OCI-LY1 (cell line): ENCODE results near the gene MCEMP1.
A peak's percentile ranks its signal among the peaks of the same experiment; 100 is the strongest.

ENCODE experiments used
- H2AFZ ChIP-seq: fragments of 200-600 bp; sonication (generic), shearing (Covaris generic); 2 replicates; pipeline ENCODE4 v1.6.0; 2014; ENCODE audit warnings: antibody characterized with exemption, mild to moderate bottlenecking, low read length
- H3F3A ChIP-seq: fragments of 200-600 bp; sonication (generic), shearing (Covaris generic); 2 replicates; pipeline ENCODE4 v1.6.0; 2014; ENCODE audit warnings: mild to moderate bottlenecking, antibody characterized with exemption, low read length, moderate library complexity; ENCODE audit not compliant: insufficient read depth
- H3K27ac ChIP-seq: fragments of 200-600 bp; sonication (generic); 2 replicates; pipeline ENCODE4 v1.5.1; 2014; ENCODE audit warnings: low read length, mixed run types, mild to moderate bottlenecking, low read depth; ENCODE audit not compliant: poor library complexity, severe bottlenecking
- H3K27me3 ChIP-seq: fragments of 200-600 bp; sonication (generic); 2 replicates; pipeline ENCODE4 v1.6.0; 2014; ENCODE audit warnings: antibody characterized with exemption, mild to moderate bottlenecking, low read length, moderate library complexity; ENCODE audit not compliant: insufficient read depth
- H3K36me3 ChIP-seq: fragments of 200-600 bp; sonication (generic); 2 replicates; pipeline ENCODE4 v1.6.1; 2014; ENCODE audit warnings: mild to moderate bottlenecking, antibody characterized with exemption, low read length, moderate library complexity, mixed read lengths; ENCODE audit not compliant: insufficient read depth
- H3K4me1 ChIP-seq: fragments of 200-600 bp; sonication (generic); 2 replicates; pipeline ENCODE4 v1.5.1; 2014; ENCODE audit warnings: mild to moderate bottlenecking, low read length, moderate library complexity; ENCODE audit not compliant: insufficient read depth, severe bottlenecking
- H3K4me2 ChIP-seq: fragments of 200-600 bp; sonication (generic), shearing (Covaris generic); 2 replicates; pipeline ENCODE4 v1.6.1; 2014; ENCODE audit warnings: low read length
- H3K4me3 ChIP-seq: fragments of 200-600 bp; sonication (generic); 2 replicates; pipeline ENCODE4 v1.5.1; 2014; ENCODE audit warnings: low read length, low read depth, mild to moderate bottlenecking, mixed read lengths; ENCODE audit not compliant: poor library complexity, severe bottlenecking
- H3K79me2 ChIP-seq: fragments of 200-600 bp; shearing (Covaris generic); 2 replicates; pipeline ENCODE4 v1.6.1; 2016; ENCODE audit warnings: mixed run types, low read length, mixed read lengths; ENCODE audit not compliant: insufficient read depth
- H3K9ac ChIP-seq: fragments of 200-600 bp; sonication (generic), shearing (Covaris generic); 2 replicates; pipeline ENCODE4 v1.6.1; 2014; ENCODE audit warnings: mild to moderate bottlenecking, low read length, mixed read lengths
- H3K9me2 ChIP-seq: fragments of 200-600 bp; sonication (generic), shearing (Covaris generic); 2 replicates; pipeline ENCODE4 v1.6.1; 2014; ENCODE audit warnings: low read depth, mild to moderate bottlenecking, low read length, mixed read lengths
- H3K9me3 ChIP-seq: fragments of 200-600 bp; shearing (Covaris generic); 2 replicates; pipeline ENCODE4 v1.6.1; 2014; ENCODE audit warnings: low read length, mixed read lengths
- H4K20me1 ChIP-seq: fragments of 200-600 bp; sonication (generic), shearing (Covaris generic); 2 replicates; pipeline ENCODE4 v1.6.0; 2016; ENCODE audit warnings: mild to moderate bottlenecking, low read length; ENCODE audit not compliant: insufficient read depth
- CTCF ChIP-seq: fragments of 200-600 bp; sonication (generic), shearing (Covaris generic); IDR thresholded peaks from 2 replicates; pipeline ENCODE4 v1.5.1; 2017; ENCODE audit warnings: mild to moderate bottlenecking, antibody characterized with exemption, low read length, moderate library complexity, mixed read lengths
- EZH2 ChIP-seq: fragments of 200-600 bp; sonication (generic), shearing (Covaris generic); IDR thresholded peaks from 2 replicates; pipeline ENCODE4 v1.8.0; 2017; ENCODE audit warnings: borderline replicate concordance, mixed run types, mild to moderate bottlenecking, antibody characterized with exemption, low read length, moderate library complexity, mixed read lengths

MCEMP1 gene

DNA sequence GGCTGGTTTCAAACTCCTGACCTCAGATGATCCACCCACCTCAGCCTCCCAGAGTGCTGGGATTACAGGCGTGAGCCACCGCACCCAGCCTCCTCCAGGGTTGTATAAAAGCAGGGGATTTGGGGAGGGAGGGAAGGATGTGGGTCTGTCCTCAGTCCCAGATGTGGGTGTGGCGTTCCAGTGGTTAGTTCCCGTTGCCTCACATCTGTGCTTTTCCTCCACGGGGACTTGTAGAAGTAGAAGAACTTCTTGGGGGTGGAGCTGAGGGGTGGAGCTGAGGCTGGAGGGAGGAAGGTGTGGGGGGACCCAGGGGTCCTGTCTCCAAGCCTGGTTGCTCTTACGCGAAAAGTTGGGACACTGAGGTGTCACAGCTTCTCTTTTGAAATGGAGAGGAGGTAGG lies 514 bp upstream of the MCEMP1 start:
- H3K9ac ChIP-seq = no peak overlapping the region
- H3F3A ChIP-seq = no peaks in the 10 kb centered on the region
- H3K27ac ChIP-seq = no peak overlapping the region
- no peaks in the 10 kb centered on the region for H3K79me2 ChIP-seq
- H3K9me2 ChIP-seq = no peaks in the 10 kb centered on the region
- H3K4me3 ChIP-seq = no peak overlapping the region
- no peak overlapping the region for H2AFZ ChIP-seq
- H3K4me1 ChIP-seq = peaks cover 18% of the 10 kb centered on the region
- no peaks in the 10 kb centered on the region for H3K9me3 ChIP-seq
- peaks cover 3% of the 10 kb centered on the region; the same call in 1 of the 2 replicates for H3K27me3 ChIP-seq
- H4K20me1 ChIP-seq = no peaks in the 10 kb centered on the region
- no peak overlapping the region for H3K4me2 ChIP-seq
- H3K36me3 ChIP-seq = no peaks in the 10 kb centered on the region
- TF ChIP-seq CTCF = no peak
- TF ChIP-seq EZH2 = no peak

- Histone ChIP-seq H3K4me2 (no peak overlapping the region), H3K9me2 (no peaks in the 10 kb centered on the region), H3K27ac (no peak overlapping the region), H3K9me3 (no peaks in the 10 kb centered on the region), H3K9ac (no peak overlapping the region), H3K27me3 (no peaks in the 10 kb centered on the region; the same call in 1 of the 2 replicates), H2AFZ (no peak overlapping the region), H3F3A (no peaks in the 10 kb centered on the region), H3K4me1 (peaks cover 21% of the 10 kb centered on the region), H3K79me2 (no peaks in the 10 kb centered on the region), H4K20me1 (no peaks in the 10 kb centered on the region), H3K36me3 (peaks cover 10% of the 10 kb centered on the region), H3K4me3 (no peak overlapping the region)
- TF ChIP-seq CTCF = no peak
- no peak for TF ChIP-seq EZH2
Observed at GRCh38 chr19:7677669-7678311, 900 bp downstream of the MCEMP1 start.

DNA sequence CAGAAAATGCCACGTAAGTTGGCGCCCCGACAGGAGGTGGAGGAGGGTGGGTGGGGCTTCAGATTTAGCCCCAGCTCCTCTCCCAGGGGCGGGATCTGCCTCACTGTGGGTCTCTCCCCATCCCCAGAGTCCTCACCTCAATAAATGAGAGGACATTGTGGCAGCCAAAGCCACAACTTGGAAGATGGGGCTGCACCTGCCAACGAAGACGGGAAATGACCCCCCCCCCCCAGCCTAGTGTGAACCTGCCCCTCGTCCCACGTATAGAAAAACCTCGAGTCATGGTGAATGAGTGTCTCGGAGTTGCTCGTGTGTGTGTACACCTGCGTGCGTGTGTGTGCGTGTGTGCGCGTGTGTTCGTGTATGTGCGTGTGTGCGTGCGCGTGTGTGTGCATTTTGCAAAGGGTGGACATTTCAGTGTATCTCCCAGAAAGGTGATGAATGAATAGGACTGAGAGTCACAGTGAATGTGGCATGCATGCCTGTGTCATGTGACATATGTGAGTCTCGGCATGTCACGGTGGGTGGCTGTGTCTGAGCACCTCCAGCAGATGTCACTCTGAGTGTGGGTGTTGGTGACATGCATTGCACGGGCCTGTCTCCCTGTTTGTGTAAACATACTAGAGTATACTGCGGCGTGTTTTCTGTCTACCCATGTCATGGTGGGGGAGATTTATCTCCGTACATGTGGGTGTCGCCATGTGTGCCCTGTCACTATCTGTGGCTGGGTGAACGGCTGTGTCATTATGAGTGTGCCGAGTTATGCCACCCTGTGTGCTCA lies 2.3 kb downstream of the MCEMP1 start:
- Histone ChIP-seq H3K36me3 (peaks cover 16% of the 10 kb centered on the region), H3K4me1 (peaks cover 21% of the 10 kb centered on the region), H3K79me2 (no peaks in the 10 kb centered on the region), H3K27me3 (no peaks in the 10 kb centered on the region; the same call in 1 of the 2 replicates), H4K20me1 (no peaks in the 10 kb centered on the region), H3K9me3 (no peaks in the 10 kb centered on the region), H3K27ac (no peak overlapping the region), H3K4me2 (peak overlapping the region; percentile 57; the same call in 1 of the 2 replicates), H3K9ac (no peak overlapping the region; the same call in 1 of the 2 replicates), H3K4me3 (no peak overlapping the region), H3K9me2 (no peaks in the 10 kb centered on the region), H3F3A (no peaks in the 10 kb centered on the region), H2AFZ (no peak overlapping the region)
- TF ChIP-seq EZH2 = no peak
- TF ChIP-seq CTCF = peak; percentile 59; the same call in 1 of the 2 replicates
